ENCODE data around the gene TFB2M.

The TFB2M gene

DNA sequence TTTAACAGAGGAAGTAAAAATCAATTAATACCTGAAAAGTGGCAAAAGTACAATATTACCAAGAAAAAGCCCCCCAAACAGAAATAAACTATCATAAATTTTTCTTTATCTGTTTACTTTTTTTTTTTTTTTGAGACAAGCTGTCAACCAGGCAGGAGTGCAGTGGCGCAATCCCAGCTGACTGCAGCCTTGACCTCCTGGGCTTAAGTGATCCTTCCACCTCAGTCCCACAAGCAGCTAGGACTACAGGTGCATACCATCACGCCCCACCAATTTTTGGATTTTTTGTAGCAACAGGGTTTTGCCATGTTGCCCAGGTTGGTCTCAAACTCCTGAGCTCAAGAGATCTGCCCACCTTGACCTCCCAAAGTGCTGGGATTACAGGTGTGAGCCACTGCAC lies 8.0 kb downstream of the TFB2M start:
- no peak for DNase-seq (ENCODE audit: low spot score)
- TF ChIP-seq CTCF (IDR thresholded peaks at IDR 0.05; ENCODE audit: borderline replicate concordance, control extremely low read depth, extremely low read depth, insufficient read depth, missing control alignments), result no peak
- in situ Hi-C loops (cut with MboI; ENCODE audit: low sequenced_read_pairs, unreplicated experiment), result no loop called here

GRCh38 chr1:246554201-246554600 lies 11.9 kb downstream of the TFB2M start:
- TF ChIP-seq CTCF (IDR thresholded peaks at IDR 0.05; ENCODE audit: borderline replicate concordance, control extremely low read depth, extremely low read depth, insufficient read depth, missing control alignments), result no peak
- DNase-seq (ENCODE audit: low spot score), result no peak
- in situ Hi-C loops (cut with MboI; ENCODE audit: low sequenced_read_pairs, unreplicated experiment), result no loop called here

DNA sequence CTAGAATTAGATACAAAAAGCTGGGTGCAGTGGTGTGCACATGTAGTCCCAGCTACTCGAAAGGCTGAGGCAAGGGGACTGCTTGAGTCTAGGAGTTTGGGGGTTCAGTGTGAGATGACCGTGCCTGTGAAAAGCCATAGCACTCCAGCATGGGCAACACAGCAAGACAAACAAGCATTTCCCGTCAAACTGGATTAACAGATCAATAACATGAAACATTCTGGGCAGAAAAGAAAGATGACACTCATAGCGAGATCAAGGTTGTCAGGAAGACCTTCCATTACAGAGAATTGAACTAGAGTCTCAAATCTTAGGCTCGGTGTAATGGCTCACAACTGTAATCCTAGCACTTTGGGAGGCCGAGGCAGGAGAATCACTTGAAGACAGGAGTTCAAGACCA lies 14.0 kb downstream of the TFB2M start:
- in situ Hi-C loops (cut with MboI; ENCODE audit: low sequenced_read_pairs, unreplicated experiment), result no loop called here
- no peak for DNase-seq (ENCODE audit: low spot score)
- TF ChIP-seq CTCF (IDR thresholded peaks at IDR 0.05; ENCODE audit: borderline replicate concordance, control extremely low read depth, extremely low read depth, insufficient read depth, missing control alignments), result no peak

DNA sequence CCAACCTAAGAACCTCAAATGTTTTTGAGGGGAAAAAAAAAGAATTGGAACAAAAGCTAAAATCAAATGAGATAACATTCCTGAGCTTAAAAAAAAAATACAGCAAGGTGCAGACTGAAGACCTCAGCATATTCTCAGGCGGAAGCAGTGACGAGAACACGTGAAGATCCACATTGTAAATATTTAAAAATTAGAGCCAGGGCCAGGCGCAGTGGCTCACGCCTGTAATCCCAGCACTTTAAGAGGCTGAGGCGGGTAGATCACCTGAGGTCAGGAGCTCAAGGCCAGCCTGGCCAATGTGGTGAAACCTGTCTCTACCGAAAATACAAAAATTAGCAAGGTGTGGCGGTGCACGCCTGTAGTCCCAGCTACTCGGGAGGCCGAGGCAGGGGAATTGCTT lies 15.7 kb downstream of the TFB2M start:
- TF ChIP-seq CTCF (IDR thresholded peaks at IDR 0.05; ENCODE audit: borderline replicate concordance, control extremely low read depth, extremely low read depth, insufficient read depth, missing control alignments), result no peak
- no peak for DNase-seq (ENCODE audit: low spot score)
- in situ Hi-C loops (cut with MboI; ENCODE audit: low sequenced_read_pairs, unreplicated experiment), result no loop called here

DNA sequence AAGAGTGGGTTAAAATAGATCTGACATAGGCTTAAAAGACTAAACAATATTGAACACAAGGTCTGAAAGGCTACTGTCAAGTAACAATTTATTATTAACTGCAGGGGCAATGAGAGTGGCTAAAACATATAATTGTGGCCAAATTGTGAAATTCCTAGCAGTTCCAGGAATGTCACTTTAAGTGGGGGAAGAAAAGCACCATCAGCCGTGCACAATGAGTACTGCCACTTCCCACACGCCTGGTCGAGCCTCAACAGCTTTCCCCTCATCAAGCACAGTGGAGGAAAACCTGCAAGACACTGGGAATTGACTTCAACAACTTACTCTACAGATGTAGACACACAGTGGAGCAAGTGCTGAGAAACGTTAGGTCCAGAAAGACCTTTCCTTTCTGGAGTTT lies 16.4 kb downstream of the TFB2M start:
- TF ChIP-seq CTCF (IDR thresholded peaks at IDR 0.05; ENCODE audit: borderline replicate concordance, control extremely low read depth, extremely low read depth, insufficient read depth, missing control alignments), result no peak
- DNase-seq (ENCODE audit: low spot score), result no peak
- in situ Hi-C loops (cut with MboI; ENCODE audit: low sequenced_read_pairs, unreplicated experiment), result no loop called here

DNA sequence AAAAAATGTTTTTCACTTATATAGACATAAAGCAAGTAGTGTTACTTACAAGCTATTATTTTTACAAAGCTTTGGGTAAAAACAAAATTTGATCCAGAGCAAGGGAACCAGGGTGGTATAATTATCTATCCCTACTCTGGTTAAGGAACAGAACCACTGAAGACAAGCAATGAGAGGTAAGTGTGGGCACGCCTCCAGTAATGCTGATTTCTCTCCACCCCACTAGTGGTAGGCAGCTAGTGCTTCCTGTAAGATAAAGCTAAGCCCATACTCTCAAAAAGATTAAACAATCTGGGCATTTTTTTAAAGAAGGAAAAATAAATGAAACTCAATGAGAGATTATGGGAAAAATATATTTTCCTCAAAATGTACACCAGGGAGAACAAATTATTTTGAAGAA lies 22.1 kb downstream of the TFB2M start:
- no peak for TF ChIP-seq CTCF (IDR thresholded peaks at IDR 0.05; ENCODE audit: borderline replicate concordance, control extremely low read depth, extremely low read depth, insufficient read depth, missing control alignments)
- no peak for DNase-seq (ENCODE audit: low spot score)
- in situ Hi-C loops (cut with MboI; ENCODE audit: low sequenced_read_pairs, unreplicated experiment), result no loop called here
